ENCODE results near the gene AKAP13.

The AKAP13 gene

GRCh38 chr15:85444122-85444745, 63.8 kb downstream of the AKAP13 start:
- no peak for DNase-seq (ENCODE audit: low spot score)

- DNase-seq (ENCODE audit: low spot score), result no peak
Observed at GRCh38 chr15:85445361-85445760, 65.0 kb downstream of the AKAP13 start.

GRCh38 chr15:85451099-85451700, 70.8 kb downstream of the AKAP13 start:
- DNase-seq (ENCODE audit: low spot score), result no peak

GRCh38 chr15:85452436-85452835, 72.0 kb downstream of the AKAP13 start:
- no peak for DNase-seq (ENCODE audit: low spot score)

GRCh38 chr15:85453144-85453872, 72.9 kb downstream of the AKAP13 start:
- no peak for DNase-seq (ENCODE audit: low spot score)

- DNase-seq (ENCODE audit: low spot score), result no peak
Observed at GRCh38 chr15:85454403-85454802, 74.0 kb downstream of the AKAP13 start.

- no peak for DNase-seq (ENCODE audit: low spot score)
Observed at GRCh38 chr15:85455891-85456290, 75.5 kb downstream of the AKAP13 start.

- DNase-seq (ENCODE audit: low spot score), result no peak
Observed at GRCh38 chr15:85456798-85457197, 76.4 kb downstream of the AKAP13 start.

GRCh38 chr15:85457392-85457968, 77.1 kb downstream of the AKAP13 start:
- DNase-seq (ENCODE audit: low spot score), result no peak

GRCh38 chr15:85458764-85459163, 78.4 kb downstream of the AKAP13 start:
- no peak for DNase-seq (ENCODE audit: low spot score)

GRCh38 chr15:85462029-85462428, 81.6 kb downstream of the AKAP13 start:
- no peak for DNase-seq (ENCODE audit: low spot score)

- DNase-seq (ENCODE audit: low spot score), result peak; percentile 40
Observed at GRCh38 chr15:85463276-85463892, 83.0 kb downstream of the AKAP13 start.

- no peak for DNase-seq (ENCODE audit: low spot score)
Observed at GRCh38 chr15:85463976-85464375, 83.6 kb downstream of the AKAP13 start.

- DNase-seq (ENCODE audit: low spot score), result no peak
Observed at GRCh38 chr15:85464471-85464870, 84.1 kb downstream of the AKAP13 start.

- no peak for DNase-seq (ENCODE audit: low spot score)
Observed at GRCh38 chr15:85470563-85471271, 90.3 kb downstream of the AKAP13 start.

GRCh38 chr15:85472349-85472748, 91.9 kb downstream of the AKAP13 start:
- no peak for DNase-seq (ENCODE audit: low spot score)

- DNase-seq (ENCODE audit: low spot score), result peak; percentile 19
Observed at GRCh38 chr15:85473455-85473854, 93.1 kb downstream of the AKAP13 start.

GRCh38 chr15:85474700-85475316, 94.4 kb downstream of the AKAP13 start:
- no peak for DNase-seq (ENCODE audit: low spot score)

- DNase-seq (ENCODE audit: low spot score), result no peak
Observed at GRCh38 chr15:85475317-85475701, 94.9 kb downstream of the AKAP13 start.

GRCh38 chr15:85475711-85476110, 95.3 kb downstream of the AKAP13 start:
- DNase-seq (ENCODE audit: low spot score), result no peak

GRCh38 chr15:85477061-85477460, 96.7 kb downstream of the AKAP13 start:
- DNase-seq (ENCODE audit: low spot score), result no peak

GRCh38 chr15:85477730-85478129, 97.3 kb downstream of the AKAP13 start:
- no peak for DNase-seq (ENCODE audit: low spot score)

All from CD4-positive, alpha-beta T cell treated with Interleukin-2 at 100 ng/mL for 4 hours (primary cell).